AG09319 (cell line): ENCODE data around the gene RPL39L.
A peak's percentile ranks its signal among the peaks of the same experiment; 100 is the strongest.
"Not testable (repeated sequence)": the region's sequence is repeated elsewhere in the genome, so short reads cannot be mapped to it uniquely, and the experiment has no call there.

Experiments used
- DNase-seq: peaks from one replicate; pipeline ENCODE4 v3.0.0-alpha.2; 2010; ENCODE audit warnings: low read depth; ENCODE audit errors: extremely low read depth
- TF ChIP-seq, protein P1 (sequence below): IDR thresholded peaks from 2 replicates; pipeline ENCODE4 v1.5.1; 2011; ENCODE audit warnings: low read depth, mild to moderate bottlenecking, inconsistent platforms, low read length, moderate library complexity

The RPL39L gene

DNA sequence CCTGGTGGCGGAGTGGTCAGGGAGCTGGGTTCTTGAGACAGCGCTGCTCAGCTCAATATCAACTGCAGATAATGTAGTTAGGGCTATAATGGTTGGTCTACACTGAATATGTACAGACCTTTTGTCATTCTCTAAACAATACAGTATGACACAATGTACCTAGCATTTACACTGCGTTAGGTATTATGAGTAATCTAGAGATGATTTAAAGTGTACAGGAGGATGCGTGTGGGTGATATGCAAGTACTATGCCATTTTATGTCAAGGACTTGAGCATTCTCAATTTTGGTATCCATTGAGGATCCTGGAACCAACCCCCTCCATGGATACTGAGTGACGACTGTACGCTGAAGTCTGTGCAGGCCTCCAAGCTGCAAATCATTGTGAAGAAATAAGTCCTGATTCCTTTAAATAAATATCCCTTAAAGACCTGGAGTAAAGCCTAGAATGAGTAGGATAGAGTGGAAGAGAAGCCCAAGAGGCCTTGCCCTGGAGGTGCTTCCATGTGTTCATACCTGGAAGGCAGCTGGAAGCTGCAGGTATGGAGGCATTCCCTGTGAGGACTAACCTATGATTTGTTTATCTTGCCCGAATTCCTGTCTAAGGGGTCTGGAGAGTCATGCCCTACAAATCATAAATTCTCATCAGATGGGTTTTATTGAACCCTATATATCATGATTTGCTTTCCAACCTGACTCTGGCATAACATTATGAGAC lies 42.3 kb upstream of the RPL39L start:
- TF ChIP-seq, protein P1, sequence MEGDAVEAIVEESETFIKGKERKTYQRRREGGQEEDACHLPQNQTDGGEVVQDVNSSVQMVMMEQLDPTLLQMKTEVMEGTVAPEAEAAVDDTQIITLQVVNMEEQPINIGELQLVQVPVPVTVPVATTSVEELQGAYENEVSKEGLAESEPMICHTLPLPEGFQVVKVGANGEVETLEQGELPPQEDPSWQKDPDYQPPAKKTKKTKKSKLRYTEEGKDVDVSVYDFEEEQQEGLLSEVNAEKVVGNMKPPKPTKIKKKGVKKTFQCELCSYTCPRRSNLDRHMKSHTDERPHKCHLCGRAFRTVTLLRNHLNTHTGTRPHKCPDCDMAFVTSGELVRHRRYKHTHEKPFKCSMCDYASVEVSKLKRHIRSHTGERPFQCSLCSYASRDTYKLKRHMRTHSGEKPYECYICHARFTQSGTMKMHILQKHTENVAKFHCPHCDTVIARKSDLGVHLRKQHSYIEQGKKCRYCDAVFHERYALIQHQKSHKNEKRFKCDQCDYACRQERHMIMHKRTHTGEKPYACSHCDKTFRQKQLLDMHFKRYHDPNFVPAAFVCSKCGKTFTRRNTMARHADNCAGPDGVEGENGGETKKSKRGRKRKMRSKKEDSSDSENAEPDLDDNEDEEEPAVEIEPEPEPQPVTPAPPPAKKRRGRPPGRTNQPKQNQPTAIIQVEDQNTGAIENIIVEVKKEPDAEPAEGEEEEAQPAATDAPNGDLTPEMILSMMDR: no peak

DNA sequence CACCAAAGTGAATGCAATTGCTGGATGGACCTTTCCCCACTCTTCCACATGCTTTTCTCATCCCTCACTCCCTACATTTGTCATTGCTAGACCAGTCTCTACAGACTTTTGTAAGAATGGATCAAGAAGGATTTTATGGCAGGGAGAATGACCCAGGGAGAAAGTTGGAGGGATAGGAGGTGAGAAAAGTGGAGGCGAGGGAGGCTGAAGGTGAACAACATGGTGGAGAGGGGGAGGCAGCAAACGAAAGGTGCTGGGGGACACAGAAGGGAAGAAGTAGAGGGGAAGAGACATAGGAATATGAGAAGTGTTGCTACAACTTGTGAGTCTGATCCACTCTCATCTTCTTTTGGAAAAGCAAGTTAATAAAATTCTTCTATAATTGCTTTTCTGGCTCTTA lies 33.6 kb upstream of the RPL39L start:
- TF ChIP-seq, protein P1: no peak
- DNase-seq: no peak

More for the DNA sequence above, 42.3 kb upstream of the RPL39L start:
- DNase-seq: no peak

DNA sequence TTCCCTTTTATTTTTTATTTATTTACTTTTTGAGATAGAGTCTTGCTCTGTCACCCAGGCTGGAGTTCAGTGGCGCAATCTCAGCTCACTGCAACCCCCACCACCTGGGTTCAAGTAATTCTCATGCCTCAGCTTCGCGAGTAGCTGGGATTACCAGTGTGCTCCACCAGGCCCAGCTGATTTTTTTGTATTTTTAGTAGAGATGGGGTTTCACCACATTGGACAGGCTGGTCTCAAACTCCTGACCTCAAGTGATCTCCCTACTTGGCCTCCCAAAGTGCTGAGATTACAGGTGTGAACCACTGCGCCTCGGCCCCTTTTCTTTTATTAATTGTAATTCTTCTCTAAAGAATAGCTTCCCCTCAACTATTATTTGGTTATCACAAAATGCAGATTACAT lies 31.6 kb upstream of the RPL39L start:
- DNase-seq: not testable (repeated sequence)

DNA sequence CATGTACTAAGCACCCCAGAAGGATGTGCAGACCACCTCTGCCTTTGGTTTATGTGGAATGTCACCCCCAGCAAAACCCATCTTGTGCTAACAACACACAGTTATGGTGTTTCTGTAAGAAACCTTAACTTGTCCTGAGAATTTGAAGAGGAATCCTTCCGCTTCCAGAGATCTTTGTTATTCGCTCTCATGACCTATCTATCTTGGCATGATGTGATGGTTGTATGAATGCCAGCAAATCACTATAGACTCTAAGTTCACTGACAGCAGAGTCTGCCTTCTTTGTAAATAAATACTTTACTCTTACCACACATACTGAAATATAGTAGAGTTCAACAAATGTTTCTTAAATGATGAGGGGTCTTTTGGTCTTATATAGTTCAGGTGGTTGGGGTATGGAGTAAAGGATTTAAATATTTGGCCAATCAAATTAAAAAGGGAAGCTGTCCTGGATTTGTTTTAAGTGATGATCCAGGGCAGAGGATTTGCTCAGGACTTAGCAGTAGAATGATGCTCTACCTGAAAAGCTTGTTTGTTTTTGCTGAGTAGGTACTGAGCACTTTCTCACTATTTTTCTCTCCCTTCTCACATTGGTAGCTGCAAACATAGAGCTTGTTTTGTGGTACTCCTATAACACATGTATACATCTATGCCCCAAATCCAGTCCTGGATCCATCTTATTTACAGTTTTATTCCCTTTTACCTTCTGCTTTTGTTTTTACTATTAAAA lies 30.1 kb upstream of the RPL39L start:
- TF ChIP-seq, protein P1: no peak
- DNase-seq: no peak

DNA sequence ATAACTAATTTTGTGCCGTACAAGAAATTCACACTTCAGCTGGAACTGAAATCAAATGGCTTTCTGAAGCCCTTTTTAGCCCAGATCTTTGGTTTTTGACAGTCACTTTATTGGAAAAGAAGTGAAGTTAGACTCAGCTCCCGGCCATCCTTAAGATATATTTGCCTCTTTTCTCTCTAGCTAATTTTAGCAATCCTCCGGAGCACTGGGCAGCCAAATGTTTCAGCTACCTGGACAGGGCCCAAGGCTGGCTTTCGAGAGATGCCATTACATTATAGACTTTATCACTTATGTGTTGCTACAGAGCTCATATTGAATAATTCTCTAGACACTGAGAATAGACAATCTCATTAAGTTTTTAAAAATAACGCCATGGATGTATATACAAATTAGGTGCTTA lies 28.5 kb upstream of the RPL39L start:
- TF ChIP-seq, protein P1: no peak
- no peak for DNase-seq

DNA sequence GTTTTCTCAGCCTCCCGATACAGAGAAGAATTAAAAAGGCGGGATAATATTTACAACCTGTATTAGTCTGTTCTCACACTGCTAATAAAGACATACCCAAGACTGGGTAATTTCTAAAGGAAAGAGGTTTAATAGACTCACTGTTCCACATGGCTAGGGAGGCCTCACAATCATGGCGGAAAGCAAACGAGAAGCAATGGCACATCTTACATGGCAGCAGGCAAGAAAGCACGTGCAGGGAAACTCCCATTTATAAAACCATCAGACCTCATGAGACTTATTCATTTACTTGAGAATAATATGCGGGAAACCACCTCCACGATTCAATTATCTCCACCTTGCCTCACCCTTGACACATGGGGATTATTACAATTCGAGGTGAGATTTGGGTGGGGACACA lies 27.5 kb upstream of the RPL39L start:
- TF ChIP-seq, protein P1: no peak
- no peak for DNase-seq

DNA sequence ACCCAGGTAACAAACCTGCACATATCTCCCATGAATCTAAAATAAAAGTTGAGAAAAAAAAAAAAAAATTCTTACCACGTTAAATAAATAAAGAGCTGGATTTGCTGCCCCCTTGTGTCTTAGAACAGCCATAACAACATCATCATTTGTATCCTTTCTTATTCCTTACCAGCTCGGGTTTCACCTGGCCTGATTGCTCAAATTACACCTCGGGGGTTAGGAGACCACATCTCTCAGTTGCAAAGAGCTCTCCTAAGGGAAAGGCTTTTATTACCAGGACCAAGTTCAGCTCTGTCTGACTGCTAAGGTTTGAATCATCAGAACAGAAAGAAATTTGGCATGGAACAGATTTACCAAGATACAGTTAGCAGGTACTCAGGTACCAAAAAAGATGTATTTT lies 25.8 kb upstream of the RPL39L start:
- TF ChIP-seq, protein P1: peak; percentile 62
- no peak for DNase-seq
